Gastrocnemius medialis (tissue), 4 donors: ENCODE data around the gene MAGOH. TPM values are rescaled to one million over a fixed set of nuclear protein-coding genes. Genes with fewer than 3 reads are reported as not detected.
A peak's percentile ranks its signal among the peaks of the same experiment; 100 is the strongest.

ENCODE experiments used
- ATAC-seq, 2 donors: fragments of 150-250 bp; one replicate each; pipeline ENCODE4 v1.9.1; 2016
- DNase-seq, 2 donors: peaks; one replicate each; pipeline ENCODE4 v3.0.0-alpha.2; 2019
- H3K27ac ChIP-seq, 4 donors: fragments of 200-600 bp; sonication (generic); 1 replicate in 1 of 4; 2 replicates in 3 of 4; pipeline ENCODE4 v1.5.1; 2016 to 2018; ENCODE audit warnings: mild to moderate bottlenecking in 2 of 4, moderate library complexity in 1 of 4
- H3K27me3 ChIP-seq, 3 donors: fragments of 200-600 bp; sonication (generic) in 2 of 3; 1 replicate in 1 of 3; 2 replicates in 2 of 3; pipeline versions ENCODE4 v1.5.1 to v1.6.0; 2016 to 2019; ENCODE audit warnings: mild to moderate bottlenecking in 1 of 3, moderate library complexity in 1 of 3
- H3K36me3 ChIP-seq, 2 donors: fragments of 200-600 bp; sonication (generic) in 1 of 2; one replicate each; pipeline ENCODE4 v1.5.1; 2017 to 2018
- H3K4me1 ChIP-seq, 2 donors: fragments of 200-600 bp; sonication (generic) in 1 of 2; one replicate each; pipeline ENCODE4 v1.5.1; 2016 to 2017; ENCODE audit warnings: mild to moderate bottlenecking in 2 of 2
- H3K4me3 ChIP-seq, 4 donors: fragments of 200-600 bp; sonication (generic) in 3 of 4; 1 replicate in 1 of 4; 2 replicates in 3 of 4; pipeline ENCODE4 v1.5.1; 2016 to 2019; ENCODE audit warnings: mild to moderate bottlenecking in 2 of 4
- H3K9me3 ChIP-seq, 3 donors: fragments of 200-600 bp; sonication (generic) in 2 of 3; 1 replicate in 1 of 3; 2 replicates in 2 of 3; pipeline ENCODE4 v1.5.1; 2016 to 2019
- POLR2A ChIP-seq, 2 donors: fragments of 450-650 bp; IDR thresholded peaks; one replicate each; pipeline ENCODE4 v1.6.1; 2017; ENCODE audit warnings: antibody characterized with exemption in 2 of 2, mild to moderate bottlenecking in 2 of 2, moderate library complexity in 2 of 2
- in situ Hi-C, 4 donors: fragments of 200-750 bp; cut with MboI; loops; one replicate each; pipeline versions ENCODE4 v1.15.0 to v1.8.0; 2017; ENCODE audit warnings: low sequenced_read_pairs in 4 of 4
- intact Hi-C: fragments of 100-400 bp; cut with DNase I; formaldehyde crosslinking; loops from one replicate; pipeline ENCODE4 v1.15.1; 2023; ENCODE audit warnings: low total_unique reads
- total RNA-seq, 4 donors: library from RNA; depleted of rRNA; stranded (reverse); fragments of >200 nt; gene quantifications; one replicate each; pipeline versions ENCODE4 v1.1.0 to v1.2.3, GENCODE V29; 2016
- TF ChIP-seq, protein P1 (sequence below), 5 experiments: fragments of 450-650 bp in 3 of 5; fragments of 200-600 bp in 2 of 5; sonication (generic) in 2 of 5; IDR thresholded peaks in 4 of 5; conservative IDR thresholded peaks in 1 of 5; 1 replicate in 4 of 5; 2 replicates in 1 of 5; pipeline ENCODE4 v1.5.1; 2016 to 2019; ENCODE audit warnings: antibody characterized with exemption in 5 of 5, mild to moderate bottlenecking in 3 of 5, moderate library complexity in 3 of 5

Gene MAGOH
- total RNA-seq, 4 donors from 2014 or later = 12.9 to 34.3 (median 19.8) TPM

DNA sequence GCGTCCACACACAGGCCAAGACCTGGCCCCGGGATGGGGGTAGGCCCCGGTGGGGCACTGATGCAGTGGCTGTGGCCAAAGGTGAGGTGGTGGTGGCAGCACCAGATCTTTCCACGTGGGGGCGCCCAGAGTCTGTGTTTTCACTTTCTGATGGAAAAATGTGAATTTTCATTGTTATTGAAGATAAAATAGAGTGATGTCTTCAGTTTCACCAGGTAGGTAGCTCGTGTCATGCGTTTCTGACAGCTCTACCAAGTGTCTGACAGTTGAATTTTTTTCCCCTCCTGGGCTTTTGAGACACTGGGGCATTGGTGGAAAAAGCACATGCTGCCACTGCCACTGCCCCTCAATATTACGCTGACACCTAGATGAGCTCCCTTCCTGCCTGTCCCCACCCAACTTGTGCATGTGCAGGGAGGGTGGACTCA lies 40.0 kb upstream of the MAGOH start:
- H3K27ac ChIP-seq = no peak overlapping the region
- in situ Hi-C loops = loop anchor here in 3 of 4 donors (5.0 kb wide), 1 partner anchor 114 kb away; no protein-coding TSS in a partner anchor

DNA sequence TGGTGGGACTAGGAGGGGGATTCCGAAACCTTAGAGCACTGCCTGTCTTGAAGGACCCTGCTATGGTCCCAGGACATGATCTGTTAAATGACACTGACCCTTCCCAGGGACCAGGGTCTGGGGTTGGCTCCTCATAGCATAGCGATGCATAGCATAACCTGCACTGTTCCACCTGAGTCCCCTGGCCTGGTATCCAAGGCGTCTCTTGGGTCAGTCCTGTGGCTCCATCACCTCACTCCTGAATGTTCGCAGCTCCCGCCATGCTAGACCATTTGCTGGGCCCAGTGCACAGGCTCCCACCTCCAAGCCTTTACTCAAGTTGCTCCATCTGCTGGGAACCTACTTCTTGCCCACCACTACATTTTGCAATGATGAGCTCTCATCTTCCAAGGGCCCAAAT lies 39.0 kb upstream of the MAGOH start:
- Histone ChIP-seq H3K27me3 (no peaks in the 10 kb centered on the region), H3K4me1 (no peaks in the 10 kb centered on the region), H3K9me3 (no peaks in the 10 kb centered on the region), H3K27ac (no peak overlapping the region), H3K4me3 (no peak overlapping the region), H3K36me3 (no peaks in the 10 kb centered on the region)
- DNase-seq (no peak), ATAC-seq (no peak)
- intact Hi-C loops = no loop called here
- in situ Hi-C loops = loop anchor here in 3 of 4 donors (5.0 kb wide), 1 partner anchor 115 kb away; no protein-coding TSS in a partner anchor
- TF ChIP-seq, protein P1, sequence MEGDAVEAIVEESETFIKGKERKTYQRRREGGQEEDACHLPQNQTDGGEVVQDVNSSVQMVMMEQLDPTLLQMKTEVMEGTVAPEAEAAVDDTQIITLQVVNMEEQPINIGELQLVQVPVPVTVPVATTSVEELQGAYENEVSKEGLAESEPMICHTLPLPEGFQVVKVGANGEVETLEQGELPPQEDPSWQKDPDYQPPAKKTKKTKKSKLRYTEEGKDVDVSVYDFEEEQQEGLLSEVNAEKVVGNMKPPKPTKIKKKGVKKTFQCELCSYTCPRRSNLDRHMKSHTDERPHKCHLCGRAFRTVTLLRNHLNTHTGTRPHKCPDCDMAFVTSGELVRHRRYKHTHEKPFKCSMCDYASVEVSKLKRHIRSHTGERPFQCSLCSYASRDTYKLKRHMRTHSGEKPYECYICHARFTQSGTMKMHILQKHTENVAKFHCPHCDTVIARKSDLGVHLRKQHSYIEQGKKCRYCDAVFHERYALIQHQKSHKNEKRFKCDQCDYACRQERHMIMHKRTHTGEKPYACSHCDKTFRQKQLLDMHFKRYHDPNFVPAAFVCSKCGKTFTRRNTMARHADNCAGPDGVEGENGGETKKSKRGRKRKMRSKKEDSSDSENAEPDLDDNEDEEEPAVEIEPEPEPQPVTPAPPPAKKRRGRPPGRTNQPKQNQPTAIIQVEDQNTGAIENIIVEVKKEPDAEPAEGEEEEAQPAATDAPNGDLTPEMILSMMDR (IDR thresholded peaks at IDR 0.05 in 4 of 5, conservative IDR thresholded peaks at IDR 0.05 in 1 of 5) = no peak
- no peak for TF ChIP-seq POLR2A (IDR thresholded peaks at IDR 0.05)

More for the DNA sequence above, 40.0 kb upstream of the MAGOH start:
- Histone ChIP-seq H3K4me3 (no peak overlapping the region), H3K36me3 (no peaks in the 10 kb centered on the region), H3K27me3 (no peaks in the 10 kb centered on the region), H3K4me1 (no peaks in the 10 kb centered on the region), H3K9me3 (no peaks in the 10 kb centered on the region)
- intact Hi-C loops = loop anchor here (1.0 kb wide), 1 partner anchor 115 kb away; no protein-coding TSS in a partner anchor
- DNase-seq = peak in 1 of 2 donors; percentile 20
- ATAC-seq = no peak
- TF ChIP-seq POLR2A (IDR thresholded peaks at IDR 0.05) = no peak
- TF ChIP-seq, protein P1 (IDR thresholded peaks at IDR 0.05 in 4 of 5, conservative IDR thresholded peaks at IDR 0.05 in 1 of 5) = peak; percentile 85 to 91 (median 89)

DNA sequence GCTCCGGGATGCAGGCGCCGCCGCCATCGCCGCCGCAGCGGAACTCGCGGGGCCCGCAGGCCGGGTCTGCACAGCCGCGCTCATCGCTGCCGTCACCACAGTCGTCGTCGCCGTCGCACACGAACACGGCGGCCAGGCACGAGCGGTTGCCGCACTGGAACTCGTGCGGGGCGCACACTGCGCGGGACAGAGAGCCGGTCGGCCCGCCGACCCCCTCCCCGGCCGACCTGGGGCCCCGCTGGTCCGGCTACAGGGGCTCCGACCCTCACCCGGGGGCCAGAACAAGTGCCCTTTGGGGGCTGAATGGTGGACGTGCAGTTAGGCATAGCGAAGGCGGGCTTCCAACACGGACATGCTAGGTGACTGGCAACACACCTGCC lies 38.6 kb upstream of the MAGOH start:
- TF ChIP-seq, protein P1 (IDR thresholded peaks at IDR 0.05 in 4 of 5, conservative IDR thresholded peaks at IDR 0.05 in 1 of 5) = no peak
- TF ChIP-seq POLR2A (IDR thresholded peaks at IDR 0.05) = no peak
- no peaks in the 10 kb centered on the region for H3K4me1 ChIP-seq
- no peak for DNase-seq
- H3K36me3 ChIP-seq = no peaks in the 10 kb centered on the region
- H3K4me3 ChIP-seq = no peak overlapping the region
- H3K27ac ChIP-seq = no peak overlapping the region
- in situ Hi-C loops (loop anchor here in 3 of 4 donors (5.0 kb wide), 1 partner anchor 115 kb away; no protein-coding TSS in a partner anchor), intact Hi-C loops (no loop called here)
- ATAC-seq = no peak
- no peaks in the 10 kb centered on the region for H3K27me3 ChIP-seq
- no peaks in the 10 kb centered on the region for H3K9me3 ChIP-seq

DNA sequence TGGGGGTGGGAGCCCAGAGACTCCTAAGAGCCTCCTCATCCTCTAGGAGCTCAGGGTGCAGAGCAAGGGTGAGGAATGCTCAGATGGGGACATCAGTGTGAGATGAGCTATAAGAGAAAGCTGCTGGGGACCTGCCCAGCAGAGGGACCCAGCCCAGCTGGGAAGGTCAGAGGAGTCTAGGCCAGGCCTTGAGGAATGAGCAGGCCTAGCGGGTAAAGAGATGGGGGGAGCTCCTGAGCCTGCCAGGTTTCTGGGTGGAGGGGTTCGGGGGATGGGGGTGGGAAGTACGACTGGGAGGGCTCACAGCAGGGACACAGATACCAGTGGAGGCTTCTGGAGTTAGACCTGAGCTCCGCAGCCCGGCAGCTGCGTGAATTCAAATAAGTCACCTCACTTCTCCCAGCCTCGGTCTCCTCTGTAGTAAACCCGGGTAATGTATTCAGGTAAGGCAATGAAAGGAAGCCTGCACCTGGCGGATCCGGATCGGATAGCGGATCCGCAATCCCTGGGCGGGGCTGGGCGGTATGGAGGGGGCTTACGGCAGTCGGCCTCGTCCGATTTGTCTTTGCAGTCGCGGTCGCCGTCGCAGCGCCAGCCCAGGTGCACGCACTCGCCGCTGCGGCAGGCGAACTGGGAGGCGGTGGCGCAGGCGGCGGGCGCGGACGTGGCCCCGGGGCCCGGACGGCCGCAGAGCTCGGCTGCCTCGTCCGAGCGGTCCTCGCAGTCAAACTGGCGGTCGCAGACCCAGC lies 38.0 kb upstream of the MAGOH start:
- Histone ChIP-seq H3K27me3 (no peaks in the 10 kb centered on the region), H3K4me1 (no peaks in the 10 kb centered on the region), H3K4me3 (no peak overlapping the region), H3K27ac (no peak overlapping the region), H3K36me3 (no peaks in the 10 kb centered on the region), H3K9me3 (no peaks in the 10 kb centered on the region)
- no peak for TF ChIP-seq POLR2A (IDR thresholded peaks at IDR 0.05)
- TF ChIP-seq, protein P1 (IDR thresholded peaks at IDR 0.05 in 4 of 5, conservative IDR thresholded peaks at IDR 0.05 in 1 of 5) = no peak
- DNase-seq = no peak
- intact Hi-C loops = no loop called here
- no peak for ATAC-seq
- in situ Hi-C loops = loop anchor here in 3 of 4 donors (5.0 kb wide), 1 partner anchor 116 kb away; no protein-coding TSS in a partner anchor
